Heart right ventricle (tissue), 16 donors: ENCODE measurements around the gene SNTB2. TPM values are rescaled to one million over a fixed set of nuclear protein-coding genes. Genes with fewer than 3 reads are reported as not detected.

Experiments used
- ATAC-seq, 8 donors: fragments of 200-7000 bp; cut with Tn5 transposase; one replicate each; pipeline ENCODE4 v1.9.1; 2020; ENCODE audit warnings: mild to moderate bottlenecking in 8 of 8, moderate library complexity in 8 of 8, moderate number of reproducible peaks in 1 of 8
- DNase-seq, 2 donors: peaks; one replicate each; pipeline ENCODE4 v3.0.0-alpha.2; 2020
- H3K27ac ChIP-seq, 10 donors: fragments of 200-600 bp; sonication (generic) in 2 of 10; one replicate each; pipeline versions ENCODE4 v1.5.0 to v1.8.0; 2020 to 2022; ENCODE audit warnings: mild to moderate bottlenecking in 3 of 10
- H3K27me3 ChIP-seq, 7 donors: fragments of 200-600 bp; one replicate each; pipeline ENCODE4 v1.8.0; 2021 to 2022; ENCODE audit warnings: mild to moderate bottlenecking in 2 of 7
- H3K36me3 ChIP-seq, 9 donors: fragments of 200-600 bp; sonication (generic) in 1 of 9; one replicate each; pipeline versions ENCODE4 v1.5.0 to v1.8.0; 2020 to 2022; ENCODE audit warnings: mild to moderate bottlenecking in 2 of 9
- H3K4me1 ChIP-seq, 9 donors: fragments of 200-600 bp; sonication (generic) in 1 of 9; one replicate each; pipeline versions ENCODE4 v1.5.0 to v1.8.0; 2020 to 2022; ENCODE audit warnings: mild to moderate bottlenecking in 4 of 9
- H3K4me3 ChIP-seq, 10 donors: fragments of 200-600 bp; sonication (generic) in 2 of 10; one replicate each; pipeline versions ENCODE4 v1.5.0 to v1.8.0; 2020 to 2022; ENCODE audit warnings: mild to moderate bottlenecking in 7 of 10, moderate library complexity in 2 of 10
- H3K9me3 ChIP-seq, 11 donors: fragments of 200-600 bp in 10 of 11; sonication (generic) in 2 of 11; one replicate each; pipeline versions ENCODE4 v1.5.0 to v1.8.0; 2013 to 2022; ENCODE audit warnings: mild to moderate bottlenecking in 2 of 11, control low read depth in 1 of 11, moderate library complexity in 1 of 11
- WGBS, 2 donors: extraction: QIAGEN DNeasy Blood & Tissue Kit; methylation state at CpG; one replicate each; pipeline ENCODE4 v1.1.7; 2013; ENCODE audit warnings: inconsistent platforms in 1 of 2; 5-methylcytosine and 5-hydroxymethylcytosine counted together
- intact Hi-C, 10 donors: fragments of 100-400 bp; cut with DNase I; formaldehyde crosslinking; loops; one replicate each; pipeline versions ENCODE4 v1.11.1 to v1.14.2; 2022
- polyA plus RNA-seq, 2 donors: library from polyadenylated mRNA; stranded (reverse); fragments of 200-250 nt; gene quantifications; one replicate each; pipeline ENCODE4 v1.2.3, GENCODE V29; 2013
- total RNA-seq, 10 donors: library from RNA; stranded (reverse); fragmentation: NEBNext Ultra II Directional in 3 of 10; extraction: Animal tissue kit (Norgen Biotek cat#: 25700) in 3 of 10; gene quantifications; one replicate each; pipeline versions ENCODE4 v1.2.1 to v1.2.4, GENCODE V29; 2021 to 2023
- TF ChIP-seq, protein P1 (sequence below), 9 donors: fragments of 200-600 bp; sonication (generic) in 2 of 9; IDR thresholded peaks; one replicate each; pipeline versions ENCODE4 v1.5.0 to v1.8.0; 2021 to 2022; ENCODE audit warnings: antibody characterized with exemption in 9 of 9, mild to moderate bottlenecking in 5 of 9, moderate library complexity in 1 of 9
- donor health status: Arrhythmogenic right ventricular cardiomyopathy.
- donor health status: ischemic (EF 13 %, LVEDD 7.1; RV severe dilation, severe dysfunction).
- donor health status: healthy with polysubstance abuse.
- donor health status: DM: no; HTN: yes; CAD: no.
- donor health status: DM: no; HTN: no; CAD: no.
- donor health status: ischemic (EF 25% LVEDD 6.9; RV normal size, moderate dysfunction).
- donor health status: ischemic (EF 25% LVEDD 5.7; RV mildly dilated, moderate dysfunction).
- donor health status: healthy.
- donor health status: DM: yes; HTN: yes; CAD: no.
- donor health status: Ischemic cardiomyopathy.
- donor health status: ischemic (EF 35%, LVEDD 5.7; RV mildly dilated, moderate dysfunction).
- donor health status: nonischemic (EF 11% LVEDD 7.7; RV severe dilation, severe dysfunction).
- donor health status: DM: yes; HTN: yes; CAD: no.
- donor health status: PGD.
- donor health status: ischemic (EF 29% LVEDD 5.4; RV normal size, mild dysfunction).
- donor health status: nonischemic (EF 23%, LVEDD 6.1; RV moderate dilation, normal function).

The SNTB2 gene
- total and polyA plus RNA-seq, 12 donors = 3.0 to 15.7 (median 9.1) TPM

DNA sequence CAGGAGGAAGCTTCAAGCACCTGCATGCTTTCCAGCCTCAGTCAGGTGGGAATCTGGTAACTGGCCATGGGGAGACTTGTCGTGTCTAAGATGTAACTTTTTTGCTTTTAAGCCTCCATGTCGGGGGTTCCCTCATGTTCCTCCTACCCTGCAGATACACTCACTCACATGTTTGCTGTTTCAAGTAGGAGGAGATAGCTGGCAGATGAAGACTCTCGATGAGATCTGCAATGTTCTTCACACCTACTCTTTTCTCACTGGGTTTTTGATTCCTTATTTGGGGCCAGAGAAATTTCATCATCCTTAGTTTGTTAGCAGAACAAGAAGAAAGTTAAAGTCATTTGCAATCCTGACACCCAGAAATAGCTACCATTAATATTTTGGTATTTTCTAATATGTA, 29.8 kb upstream of the SNTB2 start:
- DNase-seq = no peak
- Histone ChIP-seq H3K4me1 (no peaks in the 10 kb centered on the region), H3K36me3 (peaks cover 3 to 100% (median 61%) of the 10 kb centered on the region in 9 donors), H3K27ac (no peak overlapping the region), H3K4me3 (no peak overlapping the region), H3K27me3 (no peaks in the 10 kb centered on the region), H3K9me3 (no peaks in the 10 kb centered on the region)
- no peak for ATAC-seq
- intact Hi-C loops = no loop called here
- WGBS, 2 donors = 88 to 90% methylated on average over 3 of the region's 3 CpGs
- TF ChIP-seq, protein P1, sequence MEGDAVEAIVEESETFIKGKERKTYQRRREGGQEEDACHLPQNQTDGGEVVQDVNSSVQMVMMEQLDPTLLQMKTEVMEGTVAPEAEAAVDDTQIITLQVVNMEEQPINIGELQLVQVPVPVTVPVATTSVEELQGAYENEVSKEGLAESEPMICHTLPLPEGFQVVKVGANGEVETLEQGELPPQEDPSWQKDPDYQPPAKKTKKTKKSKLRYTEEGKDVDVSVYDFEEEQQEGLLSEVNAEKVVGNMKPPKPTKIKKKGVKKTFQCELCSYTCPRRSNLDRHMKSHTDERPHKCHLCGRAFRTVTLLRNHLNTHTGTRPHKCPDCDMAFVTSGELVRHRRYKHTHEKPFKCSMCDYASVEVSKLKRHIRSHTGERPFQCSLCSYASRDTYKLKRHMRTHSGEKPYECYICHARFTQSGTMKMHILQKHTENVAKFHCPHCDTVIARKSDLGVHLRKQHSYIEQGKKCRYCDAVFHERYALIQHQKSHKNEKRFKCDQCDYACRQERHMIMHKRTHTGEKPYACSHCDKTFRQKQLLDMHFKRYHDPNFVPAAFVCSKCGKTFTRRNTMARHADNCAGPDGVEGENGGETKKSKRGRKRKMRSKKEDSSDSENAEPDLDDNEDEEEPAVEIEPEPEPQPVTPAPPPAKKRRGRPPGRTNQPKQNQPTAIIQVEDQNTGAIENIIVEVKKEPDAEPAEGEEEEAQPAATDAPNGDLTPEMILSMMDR (IDR thresholded peaks at IDR 0.05) = no peak

DNA sequence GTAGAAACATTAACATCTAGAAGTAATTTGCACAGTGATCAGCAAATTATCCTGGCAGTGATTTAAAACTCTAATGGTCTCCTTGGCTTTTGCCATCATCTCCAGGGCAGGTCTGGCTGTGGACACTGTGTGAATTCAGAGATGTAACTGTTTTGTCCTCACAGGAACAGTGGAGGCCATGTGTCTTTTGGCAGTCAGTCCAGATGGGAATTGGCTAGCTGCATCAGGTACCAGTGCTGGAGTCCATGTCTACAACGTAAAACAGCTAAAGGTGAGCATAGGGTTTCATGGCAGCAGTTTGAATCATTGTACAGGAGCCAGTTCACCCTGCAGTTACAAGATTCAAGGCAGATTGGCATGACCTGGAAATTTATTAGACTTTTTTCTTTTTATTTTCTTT, 26.8 kb upstream of the SNTB2 start:
- DNase-seq (no peak), ATAC-seq (no peak)
- Histone ChIP-seq H3K4me3 (no peak overlapping the region), H3K27me3 (no peaks in the 10 kb centered on the region), H3K9me3 (no peaks in the 10 kb centered on the region), H3K27ac (no peak overlapping the region), H3K36me3 (peaks cover 3 to 100% (median 44%) of the 10 kb centered on the region in 9 donors), H3K4me1 (no peaks in the 10 kb centered on the region)
- intact Hi-C loops = no loop called here
- TF ChIP-seq, protein P1 (IDR thresholded peaks at IDR 0.05) = no peak
- 95 to 97% methylated on average over 1 of the region's 1 CpG for WGBS, 2 donors

DNA sequence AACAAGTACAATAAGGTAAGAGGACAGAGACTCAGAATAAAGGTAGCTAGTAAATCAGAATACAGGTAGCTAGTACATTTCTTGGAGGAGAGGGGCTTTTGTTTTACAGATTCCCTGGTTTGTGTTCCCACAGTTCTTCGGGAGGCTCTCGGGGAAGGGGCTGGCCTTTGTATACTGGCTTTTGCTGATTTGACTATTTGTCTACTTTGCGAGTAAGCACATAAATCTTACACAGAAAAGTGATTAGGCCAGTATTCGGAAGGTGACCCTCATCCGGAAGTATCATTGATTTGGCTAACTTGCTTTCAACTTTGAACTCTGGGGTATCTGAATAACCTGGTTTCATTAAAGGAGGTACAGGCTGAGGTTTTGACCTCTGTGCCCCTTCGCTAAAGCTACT, 21.4 kb upstream of the SNTB2 start:
- Histone ChIP-seq H3K4me1 (peaks cover 0 to 8% (median 0%) of the 10 kb centered on the region in 9 donors), H3K27me3 (no peaks in the 10 kb centered on the region), H3K36me3 (peaks cover 0 to 100% (median 43%) of the 10 kb centered on the region in 9 donors), H3K9me3 (no peaks in the 10 kb centered on the region), H3K4me3 (no peak overlapping the region), H3K27ac (no peak overlapping the region)
- WGBS, 2 donors = 93% methylated on average over 6 of the region's 6 CpGs
- no peak for DNase-seq
- TF ChIP-seq, protein P1 (IDR thresholded peaks at IDR 0.05) = no peak
- ATAC-seq = no peak
- intact Hi-C loops = no loop called here

DNA sequence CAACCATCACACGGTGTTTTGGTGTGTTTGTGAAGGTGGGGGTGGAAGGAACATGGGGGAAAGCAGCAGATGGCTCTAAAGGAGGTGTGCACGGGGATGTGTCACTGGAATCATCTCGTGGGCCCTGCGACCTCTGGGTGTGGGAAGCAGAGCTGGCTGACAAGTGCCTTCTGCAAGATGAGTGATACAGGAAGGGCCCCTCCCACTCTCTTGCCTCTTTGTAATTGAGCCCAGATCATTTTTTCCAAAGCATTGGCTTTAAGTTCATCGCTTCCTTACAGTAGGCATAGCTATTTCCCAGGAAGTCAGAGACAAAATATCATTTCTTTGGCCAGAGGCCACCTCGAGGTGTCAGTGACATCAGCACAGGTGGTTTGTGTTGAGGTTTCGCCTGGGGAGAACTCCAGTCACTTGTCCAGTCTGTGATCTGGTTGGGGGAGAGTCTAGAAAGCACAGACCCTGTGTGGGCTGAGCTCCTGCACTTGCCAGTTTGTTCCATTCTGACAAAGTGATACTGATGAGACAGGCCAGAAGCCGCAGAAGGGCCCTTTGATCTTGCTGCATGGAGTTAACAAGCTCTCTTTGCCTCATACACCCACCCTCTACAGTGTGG, 20.6 kb upstream of the SNTB2 start:
- intact Hi-C loops = no loop called here
- TF ChIP-seq, protein P1 (IDR thresholded peaks at IDR 0.05) = no peak
- no peaks in the 10 kb centered on the region for H3K9me3 ChIP-seq
- H3K36me3 ChIP-seq = peaks cover 0 to 95% (median 38%) of the 10 kb centered on the region in 9 donors
- DNase-seq (no peak), ATAC-seq (no peak)
- no peaks in the 10 kb centered on the region for H3K27me3 ChIP-seq
- no peak overlapping the region for H3K4me3 ChIP-seq
- peaks cover 0 to 15% (median 0%) of the 10 kb centered on the region in 9 donors for H3K4me1 ChIP-seq
- WGBS, 2 donors = 55 to 66% methylated on average over 8 of the region's 8 CpGs
- H3K27ac ChIP-seq = no peak overlapping the region
